Esophagus muscularis mucosa (tissue), 4 donors: Measurements from ENCODE around the gene CDH22. TPM values are rescaled to one million over a fixed set of nuclear protein-coding genes. Genes with fewer than 3 reads are reported as not detected.

ENCODE experiments used
- DNase-seq: peaks from one replicate; pipeline ENCODE4 v3.0.0-alpha.2; 2017; ENCODE audit errors: extremely low spot score
- H3K27ac ChIP-seq, 4 donors: fragments of 200-600 bp; sonication (generic); replicated peaks in 1 of 4; 1 replicate in 3 of 4; 2 replicates in 1 of 4; pipeline ENCODE4 v1.5.1; 2016 to 2019; ENCODE audit warnings: mild to moderate bottlenecking in 1 of 4
- H3K27me3 ChIP-seq, 4 donors: fragments of 200-600 bp; sonication (generic); one replicate each; pipeline versions ENCODE4 v1.5.1 to v1.6.0; 2016 to 2019
- H3K36me3 ChIP-seq, 4 donors: fragments of 200-600 bp; sonication (generic); one replicate each; pipeline ENCODE4 v1.5.1; 2016 to 2019
- H3K4me1 ChIP-seq, 4 donors: fragments of 200-600 bp; sonication (generic); one replicate each; pipeline ENCODE4 v1.5.1; 2016 to 2019
- H3K4me3 ChIP-seq, 4 donors: fragments of 200-600 bp; sonication (generic); 1 replicate in 2 of 4; 2 replicates in 2 of 4; pipeline ENCODE4 v1.5.1; 2016 to 2019; ENCODE audit warnings: mild to moderate bottlenecking in 4 of 4, moderate library complexity in 1 of 4
- H3K9me3 ChIP-seq, 4 donors: fragments of 200-600 bp; sonication (generic); 1 replicate in 3 of 4; 2 replicates in 1 of 4; pipeline ENCODE4 v1.5.1; 2016 to 2019
- CTCF ChIP-seq, 3 experiments: fragments of 200-600 bp in 2 of 3; fragments of 450-650 bp in 1 of 3; sonication (generic) in 2 of 3; IDR thresholded peaks; one replicate each; pipeline ENCODE4 v1.5.1; 2017 to 2019; ENCODE audit warnings: antibody characterized with exemption in 3 of 3, mild to moderate bottlenecking in 2 of 3, moderate library complexity in 1 of 3
- EP300 ChIP-seq: sonication (generic); formaldehyde crosslinking; IDR thresholded peaks from one replicate; pipeline ENCODE4 v1.6.1; 2017; ENCODE audit warnings: antibody characterized with exemption
- POLR2A ChIP-seq: fragments of 450-650 bp; IDR thresholded peaks from one replicate; pipeline ENCODE4 v1.6.1; 2017; ENCODE audit warnings: antibody characterized with exemption, moderate library complexity, mild to moderate bottlenecking, low read depth
- POLR2AphosphoS5 ChIP-seq, 2 donors: sonication (generic); formaldehyde crosslinking; IDR thresholded peaks; one replicate each; pipeline ENCODE4 v1.6.1; 2017; ENCODE audit warnings: antibody characterized with exemption in 2 of 2
- WGBS: methylation state at CpG from one replicate; pipeline ENCODE4 v1.1.5; 2018; 5-methylcytosine and 5-hydroxymethylcytosine counted together
- intact Hi-C: fragments of 100-400 bp; cut with DNase I; formaldehyde crosslinking; loops from one replicate; pipeline ENCODE4 v1.15.1; 2023
- total RNA-seq, 4 donors: library from RNA; depleted of rRNA; stranded (reverse); fragments of >200 nt; gene quantifications; one replicate each; pipeline versions ENCODE4 v1.1.0 to v1.2.1, GENCODE V29; 2016

CDH22 gene
- total RNA-seq, 4 donors from 2014 or later = 0.17 to 0.69 (median 0.42) TPM; not detected in 1

GRCh38 chr20:46195264-46196036 is 112.8 kb downstream of the CDH22 start:
- 33% methylated on average over 17 of the region's 17 CpGs for WGBS
- H3K4me1 ChIP-seq = peaks cover 0 to 4% (median 0%) of the 10 kb centered on the region in 4 donors
- no peaks in the 10 kb centered on the region for H3K9me3 ChIP-seq
- TF ChIP-seq POLR2A (no peak), EP300 (no peak), POLR2AphosphoS5 (IDR thresholded peaks at IDR 0.05) (no peak)
- no peak overlapping the region for H3K27ac ChIP-seq
- no peak overlapping the region for H3K4me3 ChIP-seq
- no peak for DNase-seq
- H3K27me3 ChIP-seq = peaks cover 0 to 66% (median 8%) of the 10 kb centered on the region in 4 donors
- no peaks in the 10 kb centered on the region for H3K36me3 ChIP-seq
- intact Hi-C loops = no loop called here

GRCh38 chr20:46194409-46194808 is 113.9 kb downstream of the CDH22 start:
- intact Hi-C loops = no loop called here
- Histone ChIP-seq H3K4me1 (peaks cover 0 to 3% (median 0%) of the 10 kb centered on the region in 4 donors), H3K36me3 (no peaks in the 10 kb centered on the region), H3K4me3 (no peak overlapping the region), H3K27me3 (peaks cover 0 to 60% (median 7%) of the 10 kb centered on the region in 4 donors), H3K27ac (no peak overlapping the region), H3K9me3 (no peaks in the 10 kb centered on the region)
- TF ChIP-seq EP300 (no peak), CTCF (IDR thresholded peaks at IDR 0.05) (no peak), POLR2A (no peak), POLR2AphosphoS5 (IDR thresholded peaks at IDR 0.05) (no peak)
- DNase-seq = no peak
- WGBS = 78% methylated on average over 4 of the region's 4 CpGs

GRCh38 chr20:46192376-46192944 is 115.8 kb downstream of the CDH22 start:
- no peaks in the 10 kb centered on the region for H3K9me3 ChIP-seq
- DNase-seq = no peak
- H3K27ac ChIP-seq = no peak overlapping the region
- peaks cover 0 to 58% (median 2%) of the 10 kb centered on the region in 4 donors for H3K27me3 ChIP-seq
- no peak overlapping the region for H3K4me3 ChIP-seq
- H3K4me1 ChIP-seq = no peaks in the 10 kb centered on the region
- intact Hi-C loops = no loop called here
- H3K36me3 ChIP-seq = no peaks in the 10 kb centered on the region
- no peak for TF ChIP-seq POLR2A
- no peak for TF ChIP-seq EP300
- TF ChIP-seq POLR2AphosphoS5 (IDR thresholded peaks at IDR 0.05) = no peak
- no peak for TF ChIP-seq CTCF (IDR thresholded peaks at IDR 0.05)
- 0% methylated on average over 6 of the region's 6 CpGs for WGBS

DNA sequence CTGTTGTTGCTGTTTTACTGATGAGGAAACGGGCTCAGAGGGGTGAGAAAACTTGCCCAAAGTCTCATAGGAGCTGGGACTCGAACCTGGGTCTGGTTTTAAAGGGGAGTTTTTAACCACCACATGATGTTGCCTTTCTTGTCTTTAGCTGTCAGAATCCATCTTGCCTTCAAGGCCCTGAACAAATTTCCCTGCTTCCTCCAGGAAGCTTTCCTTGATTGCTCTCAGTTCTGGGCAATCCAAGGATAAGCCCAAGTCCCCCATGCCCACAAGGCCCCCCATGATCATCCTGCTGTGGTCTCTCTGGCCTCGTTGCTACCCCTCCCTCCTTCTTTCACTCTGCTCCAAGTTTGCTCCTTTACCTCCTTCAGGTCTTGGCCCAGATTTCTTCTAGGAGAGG is 116.7 kb downstream of the CDH22 start:
- TF ChIP-seq POLR2AphosphoS5 (IDR thresholded peaks at IDR 0.05) = no peak
- TF ChIP-seq POLR2A = no peak
- no peak for TF ChIP-seq EP300
- TF ChIP-seq CTCF (IDR thresholded peaks at IDR 0.05) = no peak
- H3K27ac ChIP-seq = no peak overlapping the region
- H3K4me1 ChIP-seq = no peaks in the 10 kb centered on the region
- H3K36me3 ChIP-seq = no peaks in the 10 kb centered on the region
- no peaks in the 10 kb centered on the region for H3K9me3 ChIP-seq
- DNase-seq = no peak
- no peak overlapping the region for H3K4me3 ChIP-seq
- H3K27me3 ChIP-seq = peaks cover 0 to 57% (median 0%) of the 10 kb centered on the region in 4 donors
- intact Hi-C loops = no loop called here
- 71% methylated on average over 3 of the region's 3 CpGs for WGBS

- intact Hi-C loops = no loop called here
- no peak overlapping the region for H3K4me3 ChIP-seq
- no peak overlapping the region for H3K27ac ChIP-seq
- H3K27me3 ChIP-seq = peaks cover 0 to 57% (median 0%) of the 10 kb centered on the region in 4 donors
- H3K4me1 ChIP-seq = no peaks in the 10 kb centered on the region
- 82% methylated on average over 4 of the region's 4 CpGs for WGBS
- TF ChIP-seq POLR2A (no peak), EP300 (no peak), POLR2AphosphoS5 (IDR thresholded peaks at IDR 0.05) (no peak), CTCF (IDR thresholded peaks at IDR 0.05) (no peak)
- no peaks in the 10 kb centered on the region for H3K9me3 ChIP-seq
- no peaks in the 10 kb centered on the region for H3K36me3 ChIP-seq
- DNase-seq = no peak
These were observed 117.1 kb downstream of the CDH22 start for GRCh38 chr20:46191168-46191540.
